Adrenal gland (tissue), 12 donors: ENCODE data around the gene NPAS1. TPM values are rescaled to one million over a fixed set of nuclear protein-coding genes. Genes with fewer than 3 reads are reported as not detected.

Experiments used
- DNase-seq, 7 donors: peaks; one replicate each; pipeline ENCODE4 v3.0.0-alpha.2; 2019 to 2020
- H3K27ac ChIP-seq, 5 donors: fragments of 200-600 bp; sonication (generic) in 4 of 5; 1 replicate in 3 of 5; 2 replicates in 2 of 5; pipeline versions ENCODE4 v1.5.1 to v1.8.0; 2016 to 2020; ENCODE audit warnings: mild to moderate bottlenecking in 1 of 5
- H3K27me3 ChIP-seq: fragments of 200-600 bp; 2 replicates; pipeline ENCODE4 v1.8.0; 2021
- H3K36me3 ChIP-seq, 2 donors: fragments of 200-600 bp; replicated peaks in 1 of 2; 1 replicate in 1 of 2; 2 replicates in 1 of 2; pipeline versions ENCODE4 v1.5.1 to v1.8.0; 2018 to 2022
- H3K4me1 ChIP-seq, 2 donors: fragments of 200-600 bp; replicated peaks in 1 of 2; 1 replicate in 1 of 2; 2 replicates in 1 of 2; pipeline versions ENCODE4 v1.5.1 to v1.8.0; 2018 to 2021
- H3K4me3 ChIP-seq, 4 donors: fragments of 200-600 bp; sonication (generic) in 3 of 4; one replicate each; pipeline ENCODE4 v1.5.1; 2016 to 2018
- H3K9me3 ChIP-seq, 3 donors: fragments of 200-600 bp; sonication (generic) in 1 of 3; replicated peaks in 1 of 3; 1 replicate in 2 of 3; 2 replicates in 1 of 3; pipeline versions ENCODE4 v1.5.1 to v1.8.0; 2016 to 2021
- CTCF ChIP-seq, 6 experiments: fragments of 450-650 bp in 4 of 6; fragments of 200-600 bp in 2 of 6; sonication (generic) in 1 of 6; IDR thresholded peaks; 1 replicate in 5 of 6; 2 replicates in 1 of 6; pipeline versions ENCODE4 v1.5.1 to v1.8.0; 2016 to 2021; ENCODE audit warnings: antibody characterized with exemption in 6 of 6, mild to moderate bottlenecking in 2 of 6, moderate library complexity in 1 of 6
- POLR2A ChIP-seq, 2 donors: fragments of 450-650 bp; IDR thresholded peaks; one replicate each; pipeline ENCODE4 v1.6.1; 2017; ENCODE audit warnings: antibody characterized with exemption in 2 of 2, mild to moderate bottlenecking in 2 of 2, moderate library complexity in 1 of 2
- WGBS, 4 donors: extraction: QIAGEN DNeasy Blood & Tissue Kit in 2 of 4; methylation state at CpG; one replicate each; pipeline versions ENCODE4 v1.1.5 to v1.1.7; 2013 to 2017; 5-methylcytosine and 5-hydroxymethylcytosine counted together
- intact Hi-C, 2 donors: fragments of 100-400 bp; cut with DNase I; formaldehyde crosslinking; loops; one replicate each; pipeline versions ENCODE4 v1.14.1 to v1.15.0; 2022 to 2023
- polyA plus RNA-seq, 3 donors: library from polyadenylated mRNA; stranded (reverse); fragments of 200-250 nt in 2 of 3; fragments of 350-450 nt in 1 of 3; fragmentation: Illumina TruSeq in 1 of 3; extraction: RNeasy Lipid Tissue Mini Kit (QIAGEN cat#74804) in 1 of 3; gene quantifications; one replicate each; pipeline ENCODE4 v1.2.3, GENCODE V29; 2013 to 2014
- total RNA-seq, 9 donors: library from RNA; depleted of rRNA in 4 of 9; stranded (reverse); fragments of >200 nt in 4 of 9; fragments of 120-200 nt in 1 of 9; fragmentation: NEBNext Ultra II Directional in 1 of 9; extraction: Animal tissue kit (Norgen Biotek cat#: 25700) in 1 of 9; gene quantifications; one replicate each; pipeline versions ENCODE4 v1.1.0 to v1.2.4, GENCODE V29; 2013 to 2023
- donor health status: healthy with polysubstance abuse.
- donor health status: Bipolar disorder and iron deficiency.
- donor health status: DM: yes; HTN: yes; CAD: no.
- donor health status: DM: no; HTN: no; CAD: no.
- donor health status: DM: no; HTN: no; CAD: no.
- donor health status: DM: yes; HTN: yes; CAD: no.

The NPAS1 gene
- total and polyA plus RNA-seq, 12 donors = 0.28 to 3.5 (median 0.84) TPM; not detected in 3

GRCh38 chr19:47021536-47022139, 2.0 kb downstream of the NPAS1 start:
- Histone ChIP-seq H3K4me3 (no peak overlapping the region), H3K4me1 (peaks cover 0 to 12% of the 10 kb centered on the region in 2 donors), H3K9me3 (no peaks in the 10 kb centered on the region), H3K27me3 (peaks cover 54% of the 10 kb centered on the region), H3K27ac (no peak overlapping the region), H3K36me3 (no peaks in the 10 kb centered on the region)
- no peak for DNase-seq
- TF ChIP-seq CTCF (IDR thresholded peaks at IDR 0.05) (no peak), POLR2A (IDR thresholded peaks at IDR 0.05) (no peak)
- WGBS, 4 donors = 5 to 13% (median 8%) methylated on average over 4 to 50 of the region's 50 CpGs
- intact Hi-C loops = no loop called here

GRCh38 chr19:47022140-47022536, 2.5 kb downstream of the NPAS1 start:
- no peak for DNase-seq
- Histone ChIP-seq H3K36me3 (no peaks in the 10 kb centered on the region), H3K27me3 (peaks cover 57% of the 10 kb centered on the region), H3K9me3 (no peaks in the 10 kb centered on the region), H3K27ac (no peak overlapping the region), H3K4me1 (peaks cover 0 to 12% of the 10 kb centered on the region in 2 donors), H3K4me3 (no peak overlapping the region)
- 36 to 41% (median 41%) methylated on average over 14 of the region's 14 CpGs for WGBS, 4 donors
- TF ChIP-seq POLR2A (IDR thresholded peaks at IDR 0.05) (no peak), CTCF (IDR thresholded peaks at IDR 0.05) (no peak)
- intact Hi-C loops = no loop called here

- no peaks in the 10 kb centered on the region for H3K9me3 ChIP-seq
- intact Hi-C loops = no loop called here
- no peaks in the 10 kb centered on the region for H3K36me3 ChIP-seq
- no peak overlapping the region for H3K27ac ChIP-seq
- 12 to 23% (median 17%) methylated on average over 29 to 33 of the region's 33 CpGs for WGBS, 4 donors
- H3K4me1 ChIP-seq = peaks cover 0 to 12% of the 10 kb centered on the region in 2 donors
- peaks cover 59% of the 10 kb centered on the region for H3K27me3 ChIP-seq
- H3K4me3 ChIP-seq = no peak overlapping the region
- TF ChIP-seq POLR2A (IDR thresholded peaks at IDR 0.05) (no peak), CTCF (IDR thresholded peaks at IDR 0.05) (no peak)
- no peak for DNase-seq
These were observed 3.2 kb downstream of the NPAS1 start for GRCh38 chr19:47022541-47023447.

GRCh38 chr19:47023448-47023794, 3.8 kb downstream of the NPAS1 start:
- Histone ChIP-seq H3K36me3 (no peaks in the 10 kb centered on the region), H3K27me3 (peaks cover 65% of the 10 kb centered on the region), H3K4me1 (peaks cover 0 to 12% of the 10 kb centered on the region in 2 donors), H3K9me3 (no peaks in the 10 kb centered on the region), H3K27ac (no peak overlapping the region), H3K4me3 (no peak overlapping the region)
- DNase-seq = no peak
- TF ChIP-seq POLR2A (IDR thresholded peaks at IDR 0.05) = no peak
- no peak for TF ChIP-seq CTCF (IDR thresholded peaks at IDR 0.05)
- intact Hi-C loops = no loop called here
- WGBS, 4 donors = 35 to 48% (median 38%) methylated on average over 5 to 7 of the region's 7 CpGs
